Parathyroid adenoma (tissue), 2 donors: ENCODE data around the gene YPEL5.

Experiments
- H2AFZ ChIP-seq: fragments of 300-600 bp; sonication (generic); one replicate; pipeline ENCODE4 v1.7.0; 2017; ENCODE audit warnings: antibody characterized with exemption, mild to moderate bottlenecking
- H3K27ac ChIP-seq: fragments of 300-600 bp; sonication (generic); one replicate; pipeline ENCODE4 v1.7.0; 2017
- H3K27me3 ChIP-seq: fragments of 300-600 bp; sonication (generic); one replicate; pipeline ENCODE4 v1.7.0; 2017; ENCODE audit warnings: low read length; ENCODE audit not compliant: control insufficient read depth, insufficient read depth
- H3K36me3 ChIP-seq: fragments of 300-600 bp; sonication (generic); one replicate; pipeline ENCODE4 v1.7.0; 2017; ENCODE audit warnings: low read length; ENCODE audit not compliant: control insufficient read depth, insufficient read depth
- H3K4me1 ChIP-seq: fragments of 300-600 bp; sonication (generic); one replicate; pipeline ENCODE4 v1.7.0; 2017; ENCODE audit warnings: control low read depth
- H3K4me2 ChIP-seq: fragments of 300-600 bp; sonication (generic); one replicate; pipeline ENCODE4 v1.7.0; 2017; ENCODE audit warnings: low read length
- H3K4me3 ChIP-seq: fragments of 300-600 bp; sonication (generic); one replicate; pipeline ENCODE4 v1.7.0; 2017; ENCODE audit warnings: low read depth, low read length
- H3K79me2 ChIP-seq: fragments of 300-600 bp; sonication (generic); one replicate; pipeline ENCODE4 v1.7.0; 2017; ENCODE audit warnings: control low read depth
- H3K9ac ChIP-seq: fragments of 300-600 bp; sonication (generic); one replicate; pipeline ENCODE4 v1.7.0; 2017; ENCODE audit warnings: mild to moderate bottlenecking
- H3K9me3 ChIP-seq: fragments of 300-600 bp; sonication (generic); one replicate; pipeline ENCODE4 v1.7.0; 2017; ENCODE audit warnings: low read length; ENCODE audit not compliant: control insufficient read depth
- TF ChIP-seq, protein P1 (sequence below): fragments of 300-600 bp; sonication (generic); IDR thresholded peaks from one replicate; pipeline ENCODE4 v1.7.0; 2017; ENCODE audit warnings: antibody characterized with exemption, mild to moderate bottlenecking
- donor health status: primary hyperparathyroidism.

The YPEL5 gene

DNA sequence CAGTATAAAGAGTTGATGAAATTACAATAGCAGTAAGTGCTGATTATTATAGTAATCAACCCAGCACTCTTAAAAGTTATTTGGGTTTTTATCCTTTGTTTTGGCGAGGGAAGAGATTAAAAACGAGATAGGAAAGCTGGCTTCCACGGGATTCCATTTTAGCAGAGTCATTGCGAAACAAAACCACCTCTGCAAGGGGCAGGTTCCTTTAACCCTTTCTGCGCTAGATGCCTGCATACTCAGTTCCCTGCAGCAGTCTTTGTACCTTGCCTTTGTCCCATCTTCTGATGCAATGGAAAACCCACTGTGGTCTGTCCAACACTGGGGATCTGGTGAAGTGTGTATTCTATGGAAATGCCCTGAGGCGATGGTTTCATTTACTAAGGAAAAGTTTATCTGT, 2.7 kb downstream of the YPEL5 start:
- Histone ChIP-seq H3K27ac (peak overlapping the region; percentile 48), H3K4me2 (peak overlapping the region; percentile 61), H3K79me2 (peaks cover 25% of the 10 kb centered on the region), H3K4me1 (peaks cover 33% of the 10 kb centered on the region), H3K27me3 (no peaks in the 10 kb centered on the region), H3K36me3 (no peaks in the 10 kb centered on the region), H3K4me3 (peak overlapping the region; percentile 66), H3K9me3 (no peaks in the 10 kb centered on the region), H3K9ac (no peak overlapping the region), H2AFZ (no peak overlapping the region)
- TF ChIP-seq, protein P1, sequence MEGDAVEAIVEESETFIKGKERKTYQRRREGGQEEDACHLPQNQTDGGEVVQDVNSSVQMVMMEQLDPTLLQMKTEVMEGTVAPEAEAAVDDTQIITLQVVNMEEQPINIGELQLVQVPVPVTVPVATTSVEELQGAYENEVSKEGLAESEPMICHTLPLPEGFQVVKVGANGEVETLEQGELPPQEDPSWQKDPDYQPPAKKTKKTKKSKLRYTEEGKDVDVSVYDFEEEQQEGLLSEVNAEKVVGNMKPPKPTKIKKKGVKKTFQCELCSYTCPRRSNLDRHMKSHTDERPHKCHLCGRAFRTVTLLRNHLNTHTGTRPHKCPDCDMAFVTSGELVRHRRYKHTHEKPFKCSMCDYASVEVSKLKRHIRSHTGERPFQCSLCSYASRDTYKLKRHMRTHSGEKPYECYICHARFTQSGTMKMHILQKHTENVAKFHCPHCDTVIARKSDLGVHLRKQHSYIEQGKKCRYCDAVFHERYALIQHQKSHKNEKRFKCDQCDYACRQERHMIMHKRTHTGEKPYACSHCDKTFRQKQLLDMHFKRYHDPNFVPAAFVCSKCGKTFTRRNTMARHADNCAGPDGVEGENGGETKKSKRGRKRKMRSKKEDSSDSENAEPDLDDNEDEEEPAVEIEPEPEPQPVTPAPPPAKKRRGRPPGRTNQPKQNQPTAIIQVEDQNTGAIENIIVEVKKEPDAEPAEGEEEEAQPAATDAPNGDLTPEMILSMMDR: no peak

GRCh38 chr2:30149976-30150375, 3.2 kb downstream of the YPEL5 start:
- Histone ChIP-seq H3K27me3 (no peaks in the 10 kb centered on the region), H3K4me2 (peak overlapping the region; percentile 61), H2AFZ (no peak overlapping the region), H3K4me3 (peak overlapping the region; percentile 66), H3K4me1 (peaks cover 33% of the 10 kb centered on the region), H3K9me3 (no peaks in the 10 kb centered on the region), H3K79me2 (peaks cover 29% of the 10 kb centered on the region), H3K27ac (no peak overlapping the region), H3K36me3 (no peaks in the 10 kb centered on the region), H3K9ac (no peak overlapping the region)
- TF ChIP-seq, protein P1: no peak

- Histone ChIP-seq H3K4me1 (peaks cover 33% of the 10 kb centered on the region), H3K27me3 (no peaks in the 10 kb centered on the region), H3K4me3 (peak overlapping the region; percentile 66), H2AFZ (no peak overlapping the region), H3K4me2 (peak overlapping the region; percentile 61), H3K36me3 (no peaks in the 10 kb centered on the region), H3K9ac (no peak overlapping the region), H3K27ac (no peak overlapping the region), H3K79me2 (peaks cover 32% of the 10 kb centered on the region), H3K9me3 (no peaks in the 10 kb centered on the region)
- TF ChIP-seq, protein P1: no peak
Observed at GRCh38 chr2:30150786-30151185, 4.0 kb downstream of the YPEL5 start.

GRCh38 chr2:30152385-30152784, 5.6 kb downstream of the YPEL5 start:
- peak overlapping the region; percentile 6 for H3K4me2 ChIP-seq
- no peaks in the 10 kb centered on the region for H3K27me3 ChIP-seq
- TF ChIP-seq, protein P1: no peak
- no peak overlapping the region for H3K4me3 ChIP-seq
- no peaks in the 10 kb centered on the region for H3K36me3 ChIP-seq
- H3K9ac ChIP-seq: no peak overlapping the region
- H3K79me2 ChIP-seq: peaks cover 32% of the 10 kb centered on the region
- H3K9me3 ChIP-seq: no peaks in the 10 kb centered on the region
- no peak overlapping the region for H2AFZ ChIP-seq
- H3K27ac ChIP-seq: no peak overlapping the region
- H3K4me1 ChIP-seq: peaks cover 33% of the 10 kb centered on the region

GRCh38 chr2:30155202-30155601, 8.4 kb downstream of the YPEL5 start:
- Histone ChIP-seq H3K79me2 (peaks cover 27% of the 10 kb centered on the region), H3K4me3 (no peak overlapping the region), H3K9me3 (no peaks in the 10 kb centered on the region), H3K4me1 (peaks cover 22% of the 10 kb centered on the region), H2AFZ (no peak overlapping the region), H3K36me3 (no peaks in the 10 kb centered on the region), H3K27me3 (no peaks in the 10 kb centered on the region), H3K4me2 (no peak overlapping the region), H3K9ac (no peak overlapping the region), H3K27ac (no peak overlapping the region)
- TF ChIP-seq, protein P1: no peak
